ENCODE measurements around the gene CHD2.

DNA sequence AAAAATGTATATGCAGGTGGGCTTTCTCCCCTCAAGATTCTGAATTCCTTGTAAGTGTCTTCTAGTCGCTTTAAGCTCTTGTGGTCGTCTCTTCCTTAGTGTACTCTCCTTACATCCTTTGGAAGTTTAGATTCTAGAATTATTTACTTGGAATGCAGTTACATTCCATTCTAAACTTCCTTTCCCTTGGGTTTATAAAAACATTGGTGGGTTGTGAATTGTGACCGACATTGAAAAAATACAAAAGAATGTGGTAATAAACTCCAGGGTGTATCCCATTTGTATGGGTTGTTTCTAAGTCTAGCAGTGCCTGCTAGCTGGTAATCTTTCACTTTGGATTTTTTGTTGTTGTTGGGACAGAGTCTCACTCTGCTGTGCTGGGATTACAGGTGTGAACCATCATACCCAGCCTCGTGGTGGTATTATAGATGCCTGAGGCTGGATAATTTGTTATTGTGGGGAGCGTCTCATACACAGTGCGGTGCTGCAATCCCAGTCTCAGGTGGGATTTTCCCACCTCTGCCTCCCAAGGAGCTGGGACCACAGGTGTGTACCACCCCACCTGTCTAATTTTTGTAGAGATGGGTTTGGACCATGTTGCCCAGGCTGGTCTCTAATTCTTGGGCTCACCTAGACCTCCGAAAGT is 9.1 kb downstream of the CHD2 start:
- TF ChIP-seq, protein P1, sequence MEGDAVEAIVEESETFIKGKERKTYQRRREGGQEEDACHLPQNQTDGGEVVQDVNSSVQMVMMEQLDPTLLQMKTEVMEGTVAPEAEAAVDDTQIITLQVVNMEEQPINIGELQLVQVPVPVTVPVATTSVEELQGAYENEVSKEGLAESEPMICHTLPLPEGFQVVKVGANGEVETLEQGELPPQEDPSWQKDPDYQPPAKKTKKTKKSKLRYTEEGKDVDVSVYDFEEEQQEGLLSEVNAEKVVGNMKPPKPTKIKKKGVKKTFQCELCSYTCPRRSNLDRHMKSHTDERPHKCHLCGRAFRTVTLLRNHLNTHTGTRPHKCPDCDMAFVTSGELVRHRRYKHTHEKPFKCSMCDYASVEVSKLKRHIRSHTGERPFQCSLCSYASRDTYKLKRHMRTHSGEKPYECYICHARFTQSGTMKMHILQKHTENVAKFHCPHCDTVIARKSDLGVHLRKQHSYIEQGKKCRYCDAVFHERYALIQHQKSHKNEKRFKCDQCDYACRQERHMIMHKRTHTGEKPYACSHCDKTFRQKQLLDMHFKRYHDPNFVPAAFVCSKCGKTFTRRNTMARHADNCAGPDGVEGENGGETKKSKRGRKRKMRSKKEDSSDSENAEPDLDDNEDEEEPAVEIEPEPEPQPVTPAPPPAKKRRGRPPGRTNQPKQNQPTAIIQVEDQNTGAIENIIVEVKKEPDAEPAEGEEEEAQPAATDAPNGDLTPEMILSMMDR (IDR thresholded peaks at IDR 0.05), result no peak
- no peak for TF ChIP-seq POLR2A (IDR thresholded peaks at IDR 0.05)
